AG10803 (cell line): Measurements from ENCODE around the gene SLC34A1.

Experiments used
- DNase-seq: peaks from one replicate; pipeline ENCODE4 v3.0.0; 2010; ENCODE audit warnings: low read depth
- H3K4me3 ChIP-seq: 2 replicates; pipeline ENCODE4 v1.5.1; 2011; ENCODE audit warnings: mild to moderate bottlenecking, low read length, control low read depth
- TF ChIP-seq, protein P1 (sequence below): conservative IDR thresholded peaks from 2 replicates; pipeline ENCODE4 v1.5.1; 2011; ENCODE audit warnings: mild to moderate bottlenecking, low read length, control low read depth, inconsistent platforms

SLC34A1 gene

DNA sequence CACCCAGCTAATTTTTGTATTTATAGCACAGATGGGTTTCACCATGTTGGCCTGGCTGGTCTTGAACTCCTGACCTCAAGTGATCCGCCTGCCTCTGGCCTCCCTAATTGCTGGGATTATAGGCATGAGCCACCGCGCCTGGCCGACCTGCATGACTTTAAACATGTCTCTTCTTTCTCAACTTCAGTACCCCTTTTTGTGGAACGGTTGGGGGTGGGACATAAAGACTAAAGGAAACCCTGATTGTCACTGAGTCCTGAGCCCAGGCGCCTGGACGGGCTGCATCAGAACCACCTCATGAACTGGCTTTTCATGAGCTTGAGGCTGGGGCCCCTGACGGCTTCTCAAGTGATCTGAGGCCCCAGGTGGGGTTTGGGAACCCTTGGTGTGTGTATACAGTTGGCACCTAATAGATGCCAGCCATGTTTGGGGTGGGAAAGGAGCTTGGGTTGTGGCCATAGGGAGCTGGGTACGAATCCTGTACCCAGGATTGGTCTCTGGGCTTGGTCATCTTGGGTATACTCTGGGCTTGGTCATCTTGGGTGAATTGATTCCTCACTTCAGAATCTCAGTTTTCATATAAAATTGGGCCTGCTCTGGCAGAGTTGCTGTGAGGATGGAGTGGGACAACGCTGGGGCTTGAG, 44.5 kb downstream of the SLC34A1 start:
- no peak overlapping the region for H3K4me3 ChIP-seq

DNA sequence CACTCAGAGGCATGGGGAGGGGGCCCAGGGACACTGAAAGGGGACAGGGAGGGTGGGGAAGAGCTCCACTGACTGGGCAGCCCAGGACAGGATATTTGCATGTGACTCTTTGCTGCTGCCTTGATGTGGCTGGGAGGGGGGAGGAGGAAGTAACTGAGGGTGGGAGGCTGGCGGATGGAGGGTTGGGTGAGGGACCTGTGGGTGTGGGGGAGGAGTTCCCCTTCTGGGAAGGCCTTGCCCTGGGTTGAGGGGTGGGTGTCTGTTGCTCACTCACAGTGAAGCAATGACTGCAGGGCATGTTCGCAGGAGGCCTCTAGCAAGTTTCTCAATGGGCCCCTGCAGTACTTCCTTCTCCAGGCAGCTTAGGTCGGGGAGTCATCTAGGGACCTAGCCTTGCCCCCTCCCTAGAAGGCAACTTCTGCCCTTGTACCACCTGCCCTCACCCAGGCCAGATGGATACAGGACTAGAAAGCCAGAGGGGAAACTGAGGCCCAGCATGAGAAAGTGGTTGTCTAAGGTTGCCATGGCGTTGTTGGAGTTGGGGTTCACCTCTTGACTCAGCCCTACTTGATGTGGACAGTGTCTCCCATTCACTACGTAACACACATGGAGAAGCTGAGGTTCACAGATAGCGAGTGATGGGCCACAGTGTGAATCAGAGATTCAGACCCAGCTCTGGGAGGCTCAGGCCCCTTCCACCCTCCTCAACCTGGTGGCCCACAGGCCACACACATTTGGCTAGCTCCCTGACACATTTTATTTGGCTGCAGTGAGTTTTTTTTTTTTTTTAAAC, 45.2 kb downstream of the SLC34A1 start:
- DNase-seq, result no peak
- H3K4me3 ChIP-seq, result no peak overlapping the region
- TF ChIP-seq, protein P1, sequence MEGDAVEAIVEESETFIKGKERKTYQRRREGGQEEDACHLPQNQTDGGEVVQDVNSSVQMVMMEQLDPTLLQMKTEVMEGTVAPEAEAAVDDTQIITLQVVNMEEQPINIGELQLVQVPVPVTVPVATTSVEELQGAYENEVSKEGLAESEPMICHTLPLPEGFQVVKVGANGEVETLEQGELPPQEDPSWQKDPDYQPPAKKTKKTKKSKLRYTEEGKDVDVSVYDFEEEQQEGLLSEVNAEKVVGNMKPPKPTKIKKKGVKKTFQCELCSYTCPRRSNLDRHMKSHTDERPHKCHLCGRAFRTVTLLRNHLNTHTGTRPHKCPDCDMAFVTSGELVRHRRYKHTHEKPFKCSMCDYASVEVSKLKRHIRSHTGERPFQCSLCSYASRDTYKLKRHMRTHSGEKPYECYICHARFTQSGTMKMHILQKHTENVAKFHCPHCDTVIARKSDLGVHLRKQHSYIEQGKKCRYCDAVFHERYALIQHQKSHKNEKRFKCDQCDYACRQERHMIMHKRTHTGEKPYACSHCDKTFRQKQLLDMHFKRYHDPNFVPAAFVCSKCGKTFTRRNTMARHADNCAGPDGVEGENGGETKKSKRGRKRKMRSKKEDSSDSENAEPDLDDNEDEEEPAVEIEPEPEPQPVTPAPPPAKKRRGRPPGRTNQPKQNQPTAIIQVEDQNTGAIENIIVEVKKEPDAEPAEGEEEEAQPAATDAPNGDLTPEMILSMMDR, result no peak

More for the DNA sequence above, 44.5 kb downstream of the SLC34A1 start:
- no peak for DNase-seq
- TF ChIP-seq, protein P1, result no peak

DNA sequence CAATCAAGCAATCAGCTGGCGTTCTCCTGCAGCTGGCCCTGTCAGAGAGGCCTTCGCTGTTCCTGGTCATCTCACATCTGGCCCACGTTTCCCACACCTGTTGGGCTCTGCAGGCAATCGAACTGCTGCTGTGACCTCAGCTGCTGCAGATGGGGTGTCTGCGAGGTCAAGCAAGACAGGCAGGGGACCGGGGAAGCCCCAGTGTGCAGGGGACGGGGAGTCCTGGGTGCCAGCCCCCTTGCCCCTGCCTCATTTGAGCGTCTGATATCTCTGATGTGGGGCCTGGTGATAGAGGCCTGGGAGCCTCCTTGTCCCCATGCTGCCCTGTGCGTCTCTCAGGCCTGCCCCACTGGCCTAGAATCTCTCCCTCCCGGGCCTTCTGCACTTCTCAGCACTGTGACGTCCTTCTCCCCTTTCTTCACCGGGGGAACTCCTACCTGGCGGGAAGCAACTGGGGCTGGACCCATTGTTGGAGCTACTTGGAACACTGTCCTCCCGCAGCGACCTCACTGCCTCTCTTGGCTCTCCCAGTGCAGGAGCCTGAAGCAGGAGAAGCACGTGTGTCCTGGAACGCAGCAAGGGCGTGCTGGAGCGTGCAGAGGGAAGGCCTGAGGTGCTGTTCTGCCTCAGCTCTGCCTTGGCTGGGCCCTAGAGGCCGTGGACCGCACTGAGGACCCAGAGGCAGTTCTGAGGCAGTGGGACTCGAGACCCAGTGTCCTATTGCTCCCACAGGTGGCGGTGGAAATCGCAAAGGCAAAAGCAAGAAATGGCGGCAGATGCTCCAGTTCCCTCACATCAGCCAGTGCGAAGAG, 46.1 kb downstream of the SLC34A1 start:
- TF ChIP-seq, protein P1, result no peak
- DNase-seq, result no peak
- H3K4me3 ChIP-seq, result no peak overlapping the region

DNA sequence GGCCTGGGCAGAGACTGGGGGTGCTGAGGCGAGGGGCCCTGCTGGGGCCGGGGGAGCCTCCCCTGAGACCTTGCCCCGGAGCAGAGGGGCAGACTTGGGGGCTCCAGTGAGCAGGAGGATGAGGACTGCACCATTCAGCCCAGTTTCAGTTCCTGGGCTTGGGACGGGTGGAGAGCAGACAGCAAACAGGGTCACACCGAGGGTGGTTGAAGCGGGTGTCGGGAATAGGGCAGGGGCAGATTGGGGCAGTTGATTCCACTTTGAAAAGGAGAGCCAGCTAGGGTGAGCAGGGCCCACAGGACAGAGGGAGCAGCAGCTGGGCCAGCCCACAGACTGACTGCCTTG, 46.7 kb downstream of the SLC34A1 start:
- no peak overlapping the region for H3K4me3 ChIP-seq
- TF ChIP-seq, protein P1, result no peak
- no peak for DNase-seq

DNA sequence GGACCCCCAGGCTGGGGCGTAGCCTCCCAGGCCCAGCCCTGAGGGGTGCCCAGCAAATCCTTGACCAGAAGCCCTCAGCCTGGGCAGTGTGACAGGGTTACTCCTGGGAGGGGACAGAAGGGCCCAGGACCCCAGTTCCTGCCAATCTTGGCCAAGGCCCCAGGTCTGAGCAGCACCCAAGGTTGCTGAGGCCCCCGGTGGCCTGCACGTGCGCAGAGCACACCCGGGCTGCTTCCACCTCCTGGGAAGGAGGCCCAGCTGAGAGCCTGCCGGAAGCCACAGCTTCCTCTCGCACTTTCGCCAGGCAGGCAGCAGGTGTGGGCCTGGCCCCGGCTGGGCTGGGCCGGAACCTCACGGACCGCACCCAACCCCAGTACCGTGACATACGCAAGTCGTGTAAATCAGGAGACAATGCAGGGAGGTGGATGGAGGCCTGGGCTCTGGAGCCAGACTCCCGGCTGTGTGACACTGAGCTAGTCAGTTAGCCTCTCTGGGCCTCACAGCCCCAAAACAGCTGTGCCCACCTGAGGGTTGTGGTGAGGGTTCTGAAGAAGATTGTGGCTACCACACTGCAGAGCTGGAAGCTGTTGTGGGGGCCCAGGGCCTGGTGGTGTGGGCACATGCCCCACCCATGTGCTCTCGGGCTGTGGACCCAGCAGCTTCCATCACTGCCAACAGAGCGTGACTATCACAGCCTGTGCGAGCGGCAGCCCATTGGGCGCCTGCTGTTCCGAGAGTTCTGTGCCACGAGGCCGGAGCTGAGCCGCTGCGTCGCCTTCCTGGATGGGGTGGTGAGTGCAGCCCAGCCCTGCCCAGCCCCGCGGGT, 47.3 kb downstream of the SLC34A1 start:
- no peak overlapping the region for H3K4me3 ChIP-seq
- TF ChIP-seq, protein P1, result no peak
- no peak for DNase-seq

DNA sequence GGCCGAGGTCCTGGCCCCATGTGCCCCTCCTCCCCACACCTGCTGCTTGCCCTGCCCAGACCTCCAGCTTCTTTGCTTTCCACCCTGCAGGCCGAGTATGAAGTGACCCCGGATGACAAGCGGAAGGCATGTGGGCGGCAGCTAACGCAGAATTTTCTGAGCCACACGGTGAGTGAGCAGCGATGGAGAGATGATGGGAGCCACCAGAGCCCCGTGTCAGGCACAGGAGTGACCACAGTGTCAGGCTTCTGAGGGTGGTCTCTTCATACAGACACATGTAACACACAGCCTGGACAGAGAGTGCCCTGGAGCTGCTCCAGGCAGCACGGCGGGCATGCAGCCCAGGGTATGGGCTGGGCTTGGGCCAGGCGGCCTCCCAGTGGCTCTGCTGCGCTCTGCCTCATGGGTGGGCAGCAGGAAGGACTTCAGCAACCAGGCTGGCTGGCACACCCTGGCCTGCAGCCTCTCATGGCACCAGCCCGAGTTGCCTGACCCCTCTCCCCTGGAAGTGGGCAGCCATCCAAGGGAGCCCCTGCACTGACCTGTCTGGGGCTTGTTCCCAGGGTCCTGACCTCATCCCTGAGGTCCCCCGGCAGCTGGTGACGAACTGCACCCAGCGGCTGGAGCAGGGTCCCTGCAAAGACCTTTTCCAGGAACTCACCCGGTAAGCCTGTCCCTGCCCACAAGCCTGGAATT, 48.1 kb downstream of the SLC34A1 start:
- DNase-seq, result no peak
- H3K4me3 ChIP-seq, result no peak overlapping the region
- TF ChIP-seq, protein P1, result no peak
